SK-N-MC (cell line): ENCODE measurements around the gene CPNE5.

Experiments
- EZH2 ChIP-seq: fragments of 200-600 bp; sonication (generic); IDR thresholded peaks from one replicate; pipeline ENCODE4 v1.6.1; 2017; ENCODE audit warnings: antibody characterized with exemption
- FOXP2 ChIP-seq: optimal IDR thresholded peaks from 2 replicates; pipeline ENCODE3; 2011; ENCODE audit warnings: mild to moderate bottlenecking, moderate library complexity; ENCODE audit not compliant: insufficient read depth; ENCODE audit errors: extremely low read length, control extremely low read depth
- POLR2AphosphoS5 ChIP-seq: IDR thresholded peaks from 2 replicates; pipeline ENCODE4 v1.6.1; 2012; ENCODE audit warnings: mild to moderate bottlenecking, low read depth, low read length, borderline replicate concordance

- TF ChIP-seq POLR2AphosphoS5 (no peak), EZH2 (no peak), FOXP2 (no peak)
These were observed 15.0 kb downstream of the CPNE5 start for GRCh38 chr6:36824253-36824652.
